SK-N-SH treated with all-trans-retinoic acid at 6 μM for 48 hours (cell line): Measurements from ENCODE around the gene AFM.

Experiments
- ATAC-seq: fragments of 200-7000 bp; cut with Tn5 transposase; 3 replicates; pipeline ENCODE4 v1.9.1; 2020; ENCODE audit warnings: mild to moderate bottlenecking, moderate library complexity
- ARNTL ChIP-seq: fragments of 450-650 bp; formaldehyde crosslinking; IDR thresholded peaks from 2 replicates; pipeline ENCODE4 v1.5.0; 2020; ENCODE audit warnings: low read depth, mild to moderate bottlenecking, moderate library complexity, borderline replicate concordance
- BACH2 ChIP-seq: fragments of 250-450 bp; sonication (Bioruptor Pico); IDR thresholded peaks from 2 replicates; pipeline ENCODE4 v1.9.0; 2021; ENCODE audit warnings: mild to moderate bottlenecking, borderline replicate concordance
- CSDC2 ChIP-seq: fragments of 250-450 bp; sonication (Bioruptor Pico); IDR thresholded peaks from 2 replicates; pipeline ENCODE4 v1.5.0; 2020; ENCODE audit warnings: mild to moderate bottlenecking, moderate library complexity
- ESRRG ChIP-seq: fragments of 250-450 bp; sonication (Bioruptor Pico); IDR thresholded peaks from 2 replicates; pipeline ENCODE4 v1.6.1; 2021; ENCODE audit warnings: mild to moderate bottlenecking
- GLIS3 ChIP-seq: fragments of 250-450 bp; sonication (Bioruptor Pico); IDR thresholded peaks from 2 replicates; pipeline ENCODE4 v1.5.0; 2020; ENCODE audit warnings: mild to moderate bottlenecking, moderate library complexity
- ISL1 ChIP-seq: fragments of 250-450 bp; sonication (Bioruptor Pico); IDR thresholded peaks from 2 replicates; pipeline ENCODE4 v2.1.2; 2022; ENCODE audit warnings: mild to moderate bottlenecking, moderate library complexity
- OSR1 ChIP-seq: fragments of 250-450 bp; sonication (Bioruptor Pico); IDR thresholded peaks from 2 replicates; pipeline ENCODE4 v1.8.0; 2022; ENCODE audit warnings: moderate library complexity, mild to moderate bottlenecking, inconsistent platforms
- PATZ1 ChIP-seq: fragments of 250-450 bp; sonication (Bioruptor Pico); IDR thresholded peaks from 2 replicates; pipeline ENCODE4 v1.8.0; 2020; ENCODE audit warnings: mild to moderate bottlenecking, moderate library complexity, borderline replicate concordance
- POU6F1 ChIP-seq: fragments of 250-450 bp; sonication (Bioruptor Pico); IDR thresholded peaks from 2 replicates; pipeline ENCODE4 v1.8.0; 2021; ENCODE audit warnings: low read depth, mild to moderate bottlenecking, moderate library complexity, borderline replicate concordance
- PPARA ChIP-seq: fragments of 250-450 bp; sonication (Bioruptor Pico); IDR thresholded peaks from 2 replicates; pipeline ENCODE4 v1.5.0; 2020; ENCODE audit warnings: mild to moderate bottlenecking, borderline replicate concordance
- RARB ChIP-seq: fragments of 250-450 bp; sonication (Bioruptor Pico); IDR thresholded peaks from 2 replicates; pipeline ENCODE4 v1.8.0; 2021; ENCODE audit warnings: mild to moderate bottlenecking, moderate library complexity
- SNAI2 ChIP-seq: fragments of 250-450 bp; sonication (Bioruptor Pico); IDR thresholded peaks from 2 replicates; pipeline ENCODE4 v1.5.0; 2020; ENCODE audit warnings: mild to moderate bottlenecking, moderate library complexity
- TCF4 ChIP-seq: fragments of 250-450 bp; sonication (Bioruptor Pico); IDR thresholded peaks from 2 replicates; pipeline ENCODE4 v1.8.0; 2021; ENCODE audit warnings: mild to moderate bottlenecking, moderate library complexity, borderline replicate concordance
- TOX ChIP-seq: fragments of 250-450 bp; sonication (Bioruptor Pico); IDR thresholded peaks from 2 replicates; pipeline ENCODE4 v1.8.0; 2021; ENCODE audit warnings: mild to moderate bottlenecking, moderate library complexity, borderline replicate concordance
- TSHZ2 ChIP-seq: fragments of 250-450 bp; sonication (Bioruptor Pico); IDR thresholded peaks from 2 replicates; pipeline ENCODE4 v1.5.0; 2020; ENCODE audit warnings: mild to moderate bottlenecking, moderate library complexity
- ZC3H10 ChIP-seq: fragments of 250-450 bp; sonication (Bioruptor Pico); IDR thresholded peaks from 2 replicates; pipeline ENCODE4 v1.5.1; 2021; ENCODE audit warnings: mild to moderate bottlenecking, moderate library complexity
- ZFP3 ChIP-seq: fragments of 250-450 bp; sonication (Bioruptor Pico); IDR thresholded peaks from 2 replicates; pipeline ENCODE4 v1.5.0; 2020; ENCODE audit warnings: mild to moderate bottlenecking, moderate library complexity
- ZFP30 ChIP-seq: fragments of 450-650 bp; formaldehyde crosslinking; IDR thresholded peaks from 2 replicates; pipeline ENCODE4 v1.5.0; 2022; ENCODE audit warnings: mild to moderate bottlenecking, moderate library complexity
- ZNF565 ChIP-seq: fragments of 450-650 bp; formaldehyde crosslinking; conservative IDR thresholded peaks from 2 replicates; pipeline ENCODE4 v1.5.0; 2020; ENCODE audit warnings: low read depth, mild to moderate bottlenecking, moderate library complexity
- ZNF70 ChIP-seq: fragments of 450-650 bp; formaldehyde crosslinking; IDR thresholded peaks from 2 replicates; pipeline ENCODE4 v1.5.0; 2020; ENCODE audit warnings: mild to moderate bottlenecking, moderate library complexity
- ZNF8 ChIP-seq: fragments of 450-650 bp; formaldehyde crosslinking; IDR thresholded peaks from 2 replicates; pipeline ENCODE4 v1.5.0; 2020; ENCODE audit warnings: mild to moderate bottlenecking, moderate library complexity
- TF ChIP-seq, protein P1 (sequence below): fragments of 250-450 bp; sonication (Bioruptor Pico); IDR thresholded peaks from 2 replicates; pipeline ENCODE4 v1.5.1; 2021; ENCODE audit warnings: mild to moderate bottlenecking, moderate library complexity
- TF ChIP-seq, protein P2 (sequence below): fragments of 250-450 bp; sonication (Bioruptor Pico); IDR thresholded peaks from 2 replicates; pipeline ENCODE4 v1.5.1; 2020; ENCODE audit warnings: low read depth, mild to moderate bottlenecking, moderate library complexity

Gene AFM

DNA sequence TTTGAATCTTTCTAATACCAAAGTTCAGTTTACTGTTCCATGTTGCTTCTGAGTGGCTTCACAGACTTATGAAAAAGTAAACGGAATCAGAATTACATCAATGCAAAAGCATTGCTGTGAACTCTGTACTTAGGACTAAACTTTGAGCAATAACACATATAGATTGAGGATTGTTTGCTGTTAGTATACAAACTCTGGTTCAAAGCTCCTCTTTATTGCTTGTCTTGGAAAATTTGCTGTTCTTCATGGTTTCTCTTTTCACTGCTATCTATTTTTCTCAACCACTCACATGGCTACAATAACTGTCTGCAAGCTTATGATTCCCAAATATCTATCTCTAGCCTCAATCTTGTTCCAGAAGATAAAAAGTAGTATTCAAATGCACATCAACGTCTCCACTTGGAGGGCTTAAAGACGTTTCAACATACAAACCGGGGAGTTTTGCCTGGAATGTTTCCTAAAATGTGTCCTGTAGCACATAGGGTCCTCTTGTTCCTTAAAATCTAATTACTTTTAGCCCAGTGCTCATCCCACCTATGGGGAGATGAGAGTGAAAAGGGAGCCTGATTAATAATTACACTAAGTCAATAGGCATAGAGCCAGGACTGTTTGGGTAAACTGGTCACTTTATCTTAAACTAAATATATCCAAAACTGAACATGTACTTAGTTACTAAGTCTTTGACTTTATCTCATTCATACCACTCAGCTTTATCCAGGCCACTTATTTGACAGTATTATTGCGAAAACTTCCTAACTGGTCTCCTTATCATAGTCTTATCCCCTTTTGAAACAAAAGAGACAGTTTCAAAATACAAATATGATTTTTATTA lies 49.2 kb upstream of the AFM start:
- no peak for ATAC-seq
- no peak for TF ChIP-seq ZNF565 (CRISPR knock-in tag)
- no peak for TF ChIP-seq RARB (CRISPR knock-in tag)
- no peak for TF ChIP-seq BACH2
- no peak for TF ChIP-seq ESRRG
- no peak for TF ChIP-seq GLIS3 (CRISPR knock-in tag)
- TF ChIP-seq, protein P1, sequence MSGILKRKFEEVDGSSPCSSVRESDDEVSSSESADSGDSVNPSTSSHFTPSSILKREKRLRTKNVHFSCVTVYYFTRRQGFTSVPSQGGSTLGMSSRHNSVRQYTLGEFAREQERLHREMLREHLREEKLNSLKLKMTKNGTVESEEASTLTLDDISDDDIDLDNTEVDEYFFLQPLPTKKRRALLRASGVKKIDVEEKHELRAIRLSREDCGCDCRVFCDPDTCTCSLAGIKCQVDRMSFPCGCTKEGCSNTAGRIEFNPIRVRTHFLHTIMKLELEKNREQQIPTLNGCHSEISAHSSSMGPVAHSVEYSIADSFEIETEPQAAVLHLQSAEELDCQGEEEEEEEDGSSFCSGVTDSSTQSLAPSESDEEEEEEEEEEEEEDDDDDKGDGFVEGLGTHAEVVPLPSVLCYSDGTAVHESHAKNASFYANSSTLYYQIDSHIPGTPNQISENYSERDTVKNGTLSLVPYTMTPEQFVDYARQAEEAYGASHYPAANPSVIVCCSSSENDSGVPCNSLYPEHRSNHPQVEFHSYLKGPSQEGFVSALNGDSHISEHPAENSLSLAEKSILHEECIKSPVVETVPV (CRISPR knock-in tag): no peak
- no peak for TF ChIP-seq CSDC2 (CRISPR knock-in tag)
- TF ChIP-seq ZNF8 (CRISPR knock-in tag): no peak
- TF ChIP-seq ARNTL: no peak
- no peak for TF ChIP-seq OSR1 (CRISPR knock-in tag)
- TF ChIP-seq TOX (CRISPR knock-in tag): no peak
- TF ChIP-seq PPARA: no peak
- no peak for TF ChIP-seq ZFP3 (CRISPR knock-in tag)
- TF ChIP-seq TCF4 (CRISPR knock-in tag): no peak

DNA sequence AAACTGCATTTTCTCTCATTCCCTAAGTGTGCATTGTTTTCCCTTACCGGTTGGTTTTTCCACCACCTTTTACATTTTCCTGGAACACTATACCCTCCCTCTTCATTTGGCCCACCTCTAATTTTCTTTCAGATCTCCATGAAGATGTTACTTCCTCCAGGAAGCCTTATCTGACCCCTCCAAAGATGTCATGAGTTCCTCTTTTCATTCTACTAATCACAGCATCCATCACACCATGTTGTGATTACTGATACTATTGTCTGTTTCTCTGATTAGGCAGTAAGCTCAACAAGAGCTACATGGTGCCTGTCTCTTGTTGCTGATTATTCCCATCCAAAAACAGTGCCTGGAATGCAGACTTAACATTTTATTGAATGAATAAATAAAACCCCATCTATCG lies 48.4 kb upstream of the AFM start:
- ATAC-seq: no peak
- TF ChIP-seq PPARA (no peak), CSDC2 (CRISPR knock-in tag) (no peak), SNAI2 (CRISPR knock-in tag) (no peak), ZC3H10 (CRISPR knock-in tag) (no peak), ISL1 (CRISPR knock-in tag) (no peak), ZNF8 (CRISPR knock-in tag) (no peak), ZNF565 (CRISPR knock-in tag) (no peak), OSR1 (CRISPR knock-in tag) (no peak), PATZ1 (CRISPR knock-in tag) (no peak), POU6F1 (CRISPR knock-in tag) (no peak), ESRRG (no peak), TSHZ2 (CRISPR knock-in tag) (no peak), GLIS3 (CRISPR knock-in tag) (no peak), ZNF70 (CRISPR knock-in tag) (no peak)

GRCh38 chr4:73434311-73434710 lies 47.2 kb upstream of the AFM start:
- TF ChIP-seq ZFP30 (CRISPR knock-in tag) (no peak), PPARA (no peak), PATZ1 (CRISPR knock-in tag) (no peak)
- TF ChIP-seq, protein P2, sequence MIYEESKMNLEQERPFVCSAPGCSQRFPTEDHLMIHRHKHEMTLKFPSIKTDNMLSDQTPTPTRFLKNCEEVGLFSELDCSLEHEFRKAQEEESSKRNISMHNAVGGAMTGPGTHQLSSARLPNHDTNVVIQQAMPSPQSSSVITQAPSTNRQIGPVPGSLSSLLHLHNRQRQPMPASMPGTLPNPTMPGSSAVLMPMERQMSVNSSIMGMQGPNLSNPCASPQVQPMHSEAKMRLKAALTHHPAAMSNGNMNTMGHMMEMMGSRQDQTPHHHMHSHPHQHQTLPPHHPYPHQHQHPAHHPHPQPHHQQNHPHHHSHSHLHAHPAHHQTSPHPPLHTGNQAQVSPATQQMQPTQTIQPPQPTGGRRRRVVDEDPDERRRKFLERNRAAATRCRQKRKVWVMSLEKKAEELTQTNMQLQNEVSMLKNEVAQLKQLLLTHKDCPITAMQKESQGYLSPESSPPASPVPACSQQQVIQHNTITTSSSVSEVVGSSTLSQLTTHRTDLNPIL (CRISPR knock-in tag): no peak
- peak; percentile 75; the same call in 2 of the 3 replicates for ATAC-seq
